ENCODE results near the gene NDUFC2. TPM values are rescaled to one million over a fixed set of nuclear protein-coding genes. Genes with fewer than 3 reads are reported as not detected.
A peak's percentile ranks its signal among the peaks of the same experiment; 100 is the strongest.
"Not testable (repeated sequence)": the region's sequence is repeated elsewhere in the genome, so short reads cannot be mapped to it uniquely, and the experiment has no call there.

The NDUFC2 gene
- total and polyA plus RNA-seq, 2 donors (not counting 1 experiment from before 2014, with no cell fraction given), result 49.0 to 65.0 TPM

- Histone ChIP-seq H2AFZ (ENCODE audit: insufficient read depth, low read depth, low read length, poor library complexity, severe bottlenecking) (peak overlapping the region; percentile 96), H4K20me1 (ENCODE audit: control insufficient read depth, insufficient read depth, low read length, poor library complexity, severe bottlenecking) (peaks cover 39% of the 10 kb centered on the region), H3K4me3 (ENCODE audit: control extremely low read depth in 1 of 5, extremely low read depth in 1 of 5, insufficient read depth in 1 of 5, low read depth in 2 of 5, low read length in 4 of 5) (peak overlapping the region; percentile 89 to 96 (median 92)), H3K36me3 (replicated peaks in 1 of 2; ENCODE audit: control extremely low read depth in 1 of 2, control insufficient read depth in 1 of 2, extremely low read depth in 1 of 2, insufficient read depth in 2 of 2, low read length in 1 of 2) (peaks cover 0 to 9% of the 10 kb centered on the region in 2 experiments), H3K27ac (ENCODE audit: low read length in 2 of 2) (no peak overlapping the region), H3K27me3 (replicated peaks in 1 of 4; ENCODE audit: control extremely low read depth in 1 of 4, control insufficient read depth in 3 of 4, insufficient read depth in 4 of 4, low read length in 3 of 4) (no peaks in the 10 kb centered on the region), H3K79me2 (ENCODE audit: control insufficient read depth, insufficient read depth, low read length) (peaks cover 58% of the 10 kb centered on the region), H3K4me2 (replicated peaks; ENCODE audit: low read depth, low read length, poor library complexity, severe bottlenecking) (peak overlapping the region; percentile 69), H3K9me3 (ENCODE audit: control extremely low read depth in 1 of 3, control insufficient read depth in 2 of 3, insufficient read depth in 1 of 3, low read length in 2 of 3) (no peaks in the 10 kb centered on the region), H3K9ac (ENCODE audit: low read length) (peak overlapping the region; percentile 89), H3K4me1 (ENCODE audit: control insufficient read depth in 2 of 2, insufficient read depth in 2 of 2, low read length in 2 of 2) (peaks cover 18 to 35% of the 10 kb centered on the region in 2 donors)
- Mint-ChIP-seq H3K9me3 (ENCODE audit: insufficient read depth) (no peaks in the 10 kb centered on the region), H3K27ac (peak overlapping the region; percentile 86), H3K27me3 (no peaks in the 10 kb centered on the region), H3K4me3 (peak overlapping the region; percentile 93), H3K4me1 (peaks cover 49% of the 10 kb centered on the region)
- peak; percentile 13 for DNase-seq
- POLR2A ChIA-PET, result interaction anchor here (0.5 to 0.6 kb wide), 4 partner anchors 59 to 444 kb away, joined by 3 to 5 read pairs (median 4); no protein-coding TSS in a partner anchor
- 45% methylated on average over 13 of the region's 21 CpGs for WGBS (ENCODE audit: insufficient coverage)
- no peak for ATAC-seq (ENCODE audit: low read depth)
- TF ChIP-seq CTCF (IDR thresholded peaks at IDR 0.05) (no peak), EZH2 (IDR thresholded peaks at IDR 0.05; ENCODE audit: borderline replicate concordance, insufficient read depth, low read depth, low read length, poor library complexity, severe bottlenecking) (no peak)
- intact Hi-C loops (cut with micrococcal nuclease), result loop anchor here (1.0 to 10.0 kb wide), 3 partner anchors 61 to 110 kb away; partner anchors contain the start of genes ALG8, INTS4, KCTD21 and USP35
- CTCF ChIA-PET, result interaction anchor here (0.9 to 2.8 kb wide), 5 partner anchors 25 to 486 kb away, joined by 3 to 12 read pairs (median 5); no protein-coding TSS in a partner anchor
Observed at GRCh38 chr11:78078218-78079167, 1.2 kb downstream of the NDUFC2 start.

GRCh38 chr11:78077592-78077991, 2.1 kb downstream of the NDUFC2 start:
- WGBS (ENCODE audit: insufficient coverage), result 87% methylated on average over 4 of the region's 4 CpGs
- peak overlapping the region; percentile 93 for H3K4me3 Mint-ChIP-seq
- DNase-seq; H2AFZ ChIP-seq (ENCODE audit: insufficient read depth, low read depth, low read length, poor library complexity, severe bottlenecking); H3K36me3 ChIP-seq (replicated peaks in 1 of 2; ENCODE audit: control extremely low read depth in 1 of 2, control insufficient read depth in 1 of 2, extremely low read depth in 1 of 2, insufficient read depth in 2 of 2, low read length in 1 of 2); H3K27ac ChIP-seq (ENCODE audit: low read length in 2 of 2); ATAC-seq (ENCODE audit: low read depth); H3K9me3 ChIP-seq (ENCODE audit: control extremely low read depth in 1 of 3, control insufficient read depth in 2 of 3, insufficient read depth in 1 of 3, low read length in 2 of 3); H3K4me3 ChIP-seq (ENCODE audit: control extremely low read depth in 1 of 5, extremely low read depth in 1 of 5, insufficient read depth in 1 of 5, low read depth in 2 of 5, low read length in 4 of 5); H3K27me3 ChIP-seq (replicated peaks in 1 of 4; ENCODE audit: control extremely low read depth in 1 of 4, control insufficient read depth in 3 of 4, insufficient read depth in 4 of 4, low read length in 3 of 4); POLR2A ChIA-PET; H3K27ac Mint-ChIP-seq; H3K27me3 Mint-ChIP-seq; H3K9me3 Mint-ChIP-seq (ENCODE audit: insufficient read depth): not testable (repeated sequence)
- Histone ChIP-seq H3K9ac (ENCODE audit: low read length) (peak overlapping the region; percentile 89), H3K4me2 (replicated peaks; ENCODE audit: low read depth, low read length, poor library complexity, severe bottlenecking) (peak overlapping the region; percentile 69), H3K79me2 (ENCODE audit: control insufficient read depth, insufficient read depth, low read length) (peaks cover 59% of the 10 kb centered on the region), H4K20me1 (ENCODE audit: control insufficient read depth, insufficient read depth, low read length, poor library complexity, severe bottlenecking) (peaks cover 40% of the 10 kb centered on the region), H3K4me1 (ENCODE audit: control insufficient read depth in 2 of 2, insufficient read depth in 2 of 2, low read length in 2 of 2) (peaks cover 18 to 35% of the 10 kb centered on the region in 2 donors)
- peaks cover 50% of the 10 kb centered on the region for H3K4me1 Mint-ChIP-seq
- CTCF ChIA-PET, result interaction anchor here (2.0 to 2.8 kb wide), 2 partner anchors 32 to 487 kb away, joined by 11 to 12 read pairs; no protein-coding TSS in a partner anchor
- intact Hi-C loops (cut with micrococcal nuclease), result loop anchor here (10.0 kb wide), 1 partner anchor 83 kb away; the partner anchor contains the start of gene INTS4

Data from B cell (primary cell).